Measurements from ENCODE around the gene ATG13.
"Not testable (repeated sequence)": the region's sequence is repeated elsewhere in the genome, so short reads cannot be mapped to it uniquely, and the experiment has no call there.

ATG13 gene

GRCh38 chr11:46617134-46617971 is at the start of gene ATG13, which contains the start of gene HARBI1:
Gene ATG13 (plus strand): TSS chr11:46617553. CDS start chr11:46644292, 26,739 bp downstream.
Gene HARBI1 (minus strand): TSS chr11:46617227. CDS start chr11:46616237, 990 bp downstream.
- in situ Hi-C loops (cut with MboI; ENCODE audit: low sequenced_read_pairs, unreplicated experiment) = no loop called here
- peak; percentile 86 for TF ChIP-seq CTCF (IDR thresholded peaks at IDR 0.05; ENCODE audit: borderline replicate concordance, control extremely low read depth, extremely low read depth, insufficient read depth, missing control alignments)
- DNase-seq (ENCODE audit: low spot score) = peak; percentile 94

GRCh38 chr11:46570790-46571398 is 46.5 kb upstream of the ATG13 start:
- no peak for DNase-seq (ENCODE audit: low spot score)
- no peak for TF ChIP-seq CTCF (IDR thresholded peaks at IDR 0.05; ENCODE audit: borderline replicate concordance, control extremely low read depth, extremely low read depth, insufficient read depth, missing control alignments)
- in situ Hi-C loops (cut with MboI; ENCODE audit: low sequenced_read_pairs, unreplicated experiment) = no loop called here

- DNase-seq (ENCODE audit: low spot score) = no peak
- TF ChIP-seq CTCF (IDR thresholded peaks at IDR 0.05; ENCODE audit: borderline replicate concordance, control extremely low read depth, extremely low read depth, insufficient read depth, missing control alignments) = no peak
- in situ Hi-C loops (cut with MboI; ENCODE audit: low sequenced_read_pairs, unreplicated experiment) = no loop called here
Measured at GRCh38 chr11:46574656-46575055, 42.7 kb upstream of the ATG13 start.

- in situ Hi-C loops (cut with MboI; ENCODE audit: low sequenced_read_pairs, unreplicated experiment) = no loop called here
- TF ChIP-seq CTCF (IDR thresholded peaks at IDR 0.05; ENCODE audit: borderline replicate concordance, control extremely low read depth, extremely low read depth, insufficient read depth, missing control alignments) = no peak
- DNase-seq (ENCODE audit: low spot score) = no peak
Measured at GRCh38 chr11:46577058-46577457, 40.3 kb upstream of the ATG13 start.

GRCh38 chr11:46582588-46582987 is 34.8 kb upstream of the ATG13 start:
- in situ Hi-C loops (cut with MboI; ENCODE audit: low sequenced_read_pairs, unreplicated experiment) = no loop called here
- no peak for DNase-seq (ENCODE audit: low spot score)
- TF ChIP-seq CTCF (IDR thresholded peaks at IDR 0.05; ENCODE audit: borderline replicate concordance, control extremely low read depth, extremely low read depth, insufficient read depth, missing control alignments) = no peak

- in situ Hi-C loops (cut with MboI; ENCODE audit: low sequenced_read_pairs, unreplicated experiment); DNase-seq (ENCODE audit: low spot score): not testable (repeated sequence)
Measured at GRCh38 chr11:46583513-46583912, 33.8 kb upstream of the ATG13 start.

- in situ Hi-C loops (cut with MboI; ENCODE audit: low sequenced_read_pairs, unreplicated experiment) = no loop called here
- TF ChIP-seq CTCF (IDR thresholded peaks at IDR 0.05; ENCODE audit: borderline replicate concordance, control extremely low read depth, extremely low read depth, insufficient read depth, missing control alignments) = no peak
- no peak for DNase-seq (ENCODE audit: low spot score)
Measured at GRCh38 chr11:46588131-46588530, 29.2 kb upstream of the ATG13 start.
